Vagina (tissue), 2 donors: ENCODE measurements around the gene ITPKB.

Source experiments
- POLR2A ChIP-seq, 2 donors: fragments of 450-650 bp; IDR thresholded peaks; one replicate each; pipeline ENCODE4 v1.6.1; 2017; ENCODE audit warnings: antibody characterized with exemption in 2 of 2, mild to moderate bottlenecking in 2 of 2, moderate library complexity in 2 of 2
- TF ChIP-seq, protein P1 (sequence below), 3 experiments: fragments of 450-650 bp in 2 of 3; fragments of 200-600 bp in 1 of 3; sonication (generic) in 1 of 3; IDR thresholded peaks; one replicate each; pipeline ENCODE4 v1.5.1; 2017 to 2019; ENCODE audit warnings: antibody characterized with exemption in 3 of 3, mild to moderate bottlenecking in 2 of 3, moderate library complexity in 2 of 3

DNA sequence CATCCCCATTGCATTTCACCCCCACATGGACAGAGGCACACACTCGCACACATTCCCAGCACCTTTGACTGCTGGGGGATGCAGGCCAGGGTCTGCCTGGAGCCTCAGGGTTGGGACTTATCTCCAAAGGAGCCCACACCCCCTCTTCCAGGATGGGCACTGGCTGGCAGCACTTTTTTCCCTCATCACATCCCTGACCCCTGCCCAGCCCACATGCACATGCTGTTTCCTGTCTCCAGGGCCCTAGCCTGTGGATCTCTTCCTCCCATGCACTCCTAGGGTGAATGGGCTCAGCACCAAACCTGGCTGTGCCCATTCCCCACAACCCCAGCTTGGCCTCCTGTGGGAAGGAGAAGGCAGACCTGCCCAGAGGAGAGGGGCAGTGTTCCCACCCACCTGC, 131.3 kb downstream of the ITPKB start:
- no peak for TF ChIP-seq POLR2A (IDR thresholded peaks at IDR 0.05)
- TF ChIP-seq, protein P1, sequence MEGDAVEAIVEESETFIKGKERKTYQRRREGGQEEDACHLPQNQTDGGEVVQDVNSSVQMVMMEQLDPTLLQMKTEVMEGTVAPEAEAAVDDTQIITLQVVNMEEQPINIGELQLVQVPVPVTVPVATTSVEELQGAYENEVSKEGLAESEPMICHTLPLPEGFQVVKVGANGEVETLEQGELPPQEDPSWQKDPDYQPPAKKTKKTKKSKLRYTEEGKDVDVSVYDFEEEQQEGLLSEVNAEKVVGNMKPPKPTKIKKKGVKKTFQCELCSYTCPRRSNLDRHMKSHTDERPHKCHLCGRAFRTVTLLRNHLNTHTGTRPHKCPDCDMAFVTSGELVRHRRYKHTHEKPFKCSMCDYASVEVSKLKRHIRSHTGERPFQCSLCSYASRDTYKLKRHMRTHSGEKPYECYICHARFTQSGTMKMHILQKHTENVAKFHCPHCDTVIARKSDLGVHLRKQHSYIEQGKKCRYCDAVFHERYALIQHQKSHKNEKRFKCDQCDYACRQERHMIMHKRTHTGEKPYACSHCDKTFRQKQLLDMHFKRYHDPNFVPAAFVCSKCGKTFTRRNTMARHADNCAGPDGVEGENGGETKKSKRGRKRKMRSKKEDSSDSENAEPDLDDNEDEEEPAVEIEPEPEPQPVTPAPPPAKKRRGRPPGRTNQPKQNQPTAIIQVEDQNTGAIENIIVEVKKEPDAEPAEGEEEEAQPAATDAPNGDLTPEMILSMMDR (IDR thresholded peaks at IDR 0.05) = no peak
